DND-41 (cell line): ENCODE data around the gene KANSL1.

Experiments used
- ATAC-seq: fragments of 200-7000 bp; cut with Tn5 transposase; 3 replicates; pipeline ENCODE4 v1.9.1; 2021; ENCODE audit warnings: low read depth; ENCODE audit not compliant: insufficient read depth
- DNase-seq: peaks from one replicate; pipeline ENCODE4 v3.0.0-alpha.2; 2020
- H2AFZ ChIP-seq: 2 replicates; pipeline ENCODE4 v1.6.0; 2012; ENCODE audit warnings: low read depth, low read length
- H3K27ac ChIP-seq: 2 replicates; pipeline ENCODE4 v1.5.1; 2012; ENCODE audit warnings: low read length, inconsistent platforms
- H3K27me3 ChIP-seq: fragments of 200-600 bp; sonication (generic); 2 replicates; pipeline ENCODE4 v1.6.0; 2012; ENCODE audit warnings: low read length, mild to moderate bottlenecking, inconsistent platforms; ENCODE audit not compliant: insufficient read depth, poor library complexity
- H3K36me3 ChIP-seq: 2 replicates; pipeline ENCODE4 v1.5.1; 2012; ENCODE audit warnings: low read length, inconsistent platforms; ENCODE audit not compliant: insufficient read depth
- H3K4me1 ChIP-seq: 2 replicates; pipeline ENCODE4 v1.5.1; 2012; ENCODE audit warnings: mild to moderate bottlenecking, low read length; ENCODE audit not compliant: insufficient read depth
- H3K4me2 ChIP-seq: 2 replicates; pipeline ENCODE4 v1.6.0; 2012; ENCODE audit warnings: mild to moderate bottlenecking, moderate library complexity, low read length, inconsistent platforms; ENCODE audit not compliant: insufficient read depth
- H3K4me3 ChIP-seq, 2 experiments: fragments of 200-600 bp in 1 of 2; shearing (Covaris generic) in 1 of 2; 2 replicates each; pipeline ENCODE4 v1.5.1; 2012 to 2016; ENCODE audit warnings: inconsistent platforms in 2 of 2, low read length in 2 of 2, mild to moderate bottlenecking in 2 of 2, low read depth in 1 of 2, moderate library complexity in 1 of 2
- H3K79me2 ChIP-seq: 2 replicates; pipeline ENCODE4 v1.6.0; 2012; ENCODE audit warnings: low read length, inconsistent platforms; ENCODE audit not compliant: insufficient read depth
- H3K9ac ChIP-seq: 2 replicates; pipeline ENCODE4 v1.6.0; 2012; ENCODE audit warnings: low read depth, mild to moderate bottlenecking, inconsistent platforms, low read length, moderate library complexity
- H3K9me3 ChIP-seq: 2 replicates; pipeline ENCODE4 v1.5.1; 2012; ENCODE audit warnings: low read length, moderate library complexity, mild to moderate bottlenecking, inconsistent platforms; ENCODE audit not compliant: insufficient read depth, severe bottlenecking
- H4K20me1 ChIP-seq: 2 replicates; pipeline ENCODE4 v1.6.0; 2012; ENCODE audit warnings: low read length; ENCODE audit not compliant: insufficient read depth
- EZH2 ChIP-seq: IDR thresholded peaks from 3 replicates; pipeline ENCODE4 v1.6.1; 2012; ENCODE audit warnings: borderline replicate concordance, low read depth, mild to moderate bottlenecking, moderate library complexity, low read length, inconsistent platforms; ENCODE audit not compliant: severe bottlenecking
- TF ChIP-seq, protein P1 (sequence below): IDR thresholded peaks from 2 replicates; pipeline ENCODE4 v1.5.1; 2012; ENCODE audit warnings: borderline replicate concordance, low read length, moderate library complexity, mild to moderate bottlenecking; ENCODE audit not compliant: poor library complexity, severe bottlenecking; ENCODE audit errors: extremely low read depth

The KANSL1 gene

GRCh38 chr17:45996282-45996937 is 196.8 kb downstream of the KANSL1 start:
- TF ChIP-seq EZH2: no peak
- no peaks in the 10 kb centered on the region for H3K36me3 ChIP-seq

GRCh38 chr17:45995627-45996270 is 197.5 kb downstream of the KANSL1 start:
- Histone ChIP-seq H3K36me3 (no peaks in the 10 kb centered on the region), H3K79me2 (no peaks in the 10 kb centered on the region), H2AFZ (no peak overlapping the region), H4K20me1 (no peaks in the 10 kb centered on the region), H3K27me3 (no peaks in the 10 kb centered on the region), H3K9me3 (no peaks in the 10 kb centered on the region), H3K9ac (no peak overlapping the region), H3K4me3 (no peak overlapping the region), H3K4me2 (no peak overlapping the region), H3K4me1 (no peaks in the 10 kb centered on the region), H3K27ac (no peak overlapping the region)
- DNase-seq (no peak), ATAC-seq (no peak)
- TF ChIP-seq, protein P1, sequence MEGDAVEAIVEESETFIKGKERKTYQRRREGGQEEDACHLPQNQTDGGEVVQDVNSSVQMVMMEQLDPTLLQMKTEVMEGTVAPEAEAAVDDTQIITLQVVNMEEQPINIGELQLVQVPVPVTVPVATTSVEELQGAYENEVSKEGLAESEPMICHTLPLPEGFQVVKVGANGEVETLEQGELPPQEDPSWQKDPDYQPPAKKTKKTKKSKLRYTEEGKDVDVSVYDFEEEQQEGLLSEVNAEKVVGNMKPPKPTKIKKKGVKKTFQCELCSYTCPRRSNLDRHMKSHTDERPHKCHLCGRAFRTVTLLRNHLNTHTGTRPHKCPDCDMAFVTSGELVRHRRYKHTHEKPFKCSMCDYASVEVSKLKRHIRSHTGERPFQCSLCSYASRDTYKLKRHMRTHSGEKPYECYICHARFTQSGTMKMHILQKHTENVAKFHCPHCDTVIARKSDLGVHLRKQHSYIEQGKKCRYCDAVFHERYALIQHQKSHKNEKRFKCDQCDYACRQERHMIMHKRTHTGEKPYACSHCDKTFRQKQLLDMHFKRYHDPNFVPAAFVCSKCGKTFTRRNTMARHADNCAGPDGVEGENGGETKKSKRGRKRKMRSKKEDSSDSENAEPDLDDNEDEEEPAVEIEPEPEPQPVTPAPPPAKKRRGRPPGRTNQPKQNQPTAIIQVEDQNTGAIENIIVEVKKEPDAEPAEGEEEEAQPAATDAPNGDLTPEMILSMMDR: no peak
- no peak for TF ChIP-seq EZH2

More at GRCh38 chr17:45996282-45996937, 196.8 kb downstream of the KANSL1 start:
- no peaks in the 10 kb centered on the region for H3K79me2 ChIP-seq
- no peaks in the 10 kb centered on the region for H3K9me3 ChIP-seq
- no peaks in the 10 kb centered on the region for H4K20me1 ChIP-seq
- H3K4me3 ChIP-seq: no peak overlapping the region
- DNase-seq (no peak), ATAC-seq (no peak)
- no peak overlapping the region for H3K4me2 ChIP-seq
- H3K27me3 ChIP-seq: no peaks in the 10 kb centered on the region
- H2AFZ ChIP-seq: no peak overlapping the region
- no peaks in the 10 kb centered on the region for H3K4me1 ChIP-seq
- no peak overlapping the region for H3K27ac ChIP-seq
- H3K9ac ChIP-seq: no peak overlapping the region

DNA sequence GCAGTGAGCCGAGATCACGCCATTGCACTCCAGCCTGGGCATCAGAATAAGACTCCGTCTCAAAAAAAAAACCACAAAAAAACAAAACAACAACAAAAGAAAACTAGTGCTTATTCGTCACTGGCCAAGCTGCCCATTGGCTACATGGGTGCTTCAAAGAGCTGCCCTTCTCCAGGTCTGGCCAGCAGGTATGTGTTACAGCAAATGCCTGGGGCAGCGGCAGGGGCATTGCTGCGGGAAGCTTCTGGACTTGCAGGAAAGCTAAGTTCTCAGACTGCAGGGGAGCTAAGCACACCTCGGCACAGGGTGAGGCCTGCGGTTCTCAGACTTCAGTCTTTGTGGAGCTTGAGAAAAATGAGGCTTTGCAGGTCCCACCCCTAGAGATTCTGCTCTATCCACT is 198.2 kb downstream of the KANSL1 start:
- no peak for DNase-seq
- no peaks in the 10 kb centered on the region for H4K20me1 ChIP-seq
- no peak overlapping the region for H3K4me3 ChIP-seq
- H3K4me2 ChIP-seq: no peak overlapping the region
- H3K27me3 ChIP-seq: no peaks in the 10 kb centered on the region
- H3K4me1 ChIP-seq: no peaks in the 10 kb centered on the region
- H3K36me3 ChIP-seq: no peaks in the 10 kb centered on the region
- no peak for ATAC-seq
- no peak overlapping the region for H2AFZ ChIP-seq
- H3K27ac ChIP-seq: no peak overlapping the region
- H3K9me3 ChIP-seq: no peaks in the 10 kb centered on the region
- no peaks in the 10 kb centered on the region for H3K79me2 ChIP-seq
- TF ChIP-seq, protein P1: no peak
- TF ChIP-seq EZH2: no peak
- no peak overlapping the region for H3K9ac ChIP-seq

DNA sequence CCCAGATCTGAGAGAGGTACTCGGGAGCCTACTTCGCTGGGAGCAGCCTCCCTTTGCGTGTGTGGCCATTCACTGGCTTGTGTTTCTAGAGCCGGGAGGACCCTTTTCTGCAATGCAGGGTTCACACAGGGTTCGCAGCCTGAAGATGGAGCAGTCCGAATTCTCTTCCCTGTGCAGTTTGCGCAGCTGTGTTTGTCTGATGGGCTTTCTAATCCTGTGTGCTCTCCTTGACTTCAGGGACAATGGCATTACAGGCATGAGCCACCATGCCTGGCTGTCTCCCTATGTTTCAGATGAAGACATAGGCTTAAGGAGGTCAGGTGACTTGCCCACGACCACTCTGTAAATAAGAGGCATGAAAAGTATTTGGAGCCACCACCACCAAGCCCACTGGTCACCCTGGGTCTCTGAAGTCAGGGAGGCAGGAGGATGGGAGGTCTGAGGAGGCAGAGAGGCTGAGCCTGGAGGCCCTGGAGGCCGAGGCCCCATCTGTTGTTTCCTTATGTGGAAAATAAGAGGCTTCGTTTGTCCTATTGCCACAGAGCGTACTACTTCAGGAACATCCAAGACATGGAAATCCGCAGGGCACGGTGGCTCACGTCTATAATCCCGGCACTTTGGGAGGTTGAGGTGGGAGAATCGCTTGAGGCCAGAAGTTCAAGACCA is 199.1 kb downstream of the KANSL1 start:
- Histone ChIP-seq H3K79me2 (no peaks in the 10 kb centered on the region), H3K4me2 (no peak overlapping the region), H3K36me3 (no peaks in the 10 kb centered on the region), H2AFZ (no peak overlapping the region), H3K4me3 (no peak overlapping the region), H4K20me1 (no peaks in the 10 kb centered on the region), H3K27ac (no peak overlapping the region), H3K9ac (no peak overlapping the region), H3K27me3 (no peaks in the 10 kb centered on the region), H3K4me1 (no peaks in the 10 kb centered on the region), H3K9me3 (no peaks in the 10 kb centered on the region)
- DNase-seq (no peak), ATAC-seq (no peak)
- no peak for TF ChIP-seq EZH2
- TF ChIP-seq, protein P1: no peak
